IMR-90 (cell line): ENCODE measurements around the gene ATRN. TPM values are rescaled to one million over a fixed set of nuclear protein-coding genes. Genes with fewer than 3 reads are reported as not detected.

ENCODE experiments used
- ATAC-seq: fragments of 200-7000 bp; cut with Tn5 transposase; 2 replicates; pipeline ENCODE4 v1.9.1; 2020; ENCODE audit warnings: low read depth, mild to moderate bottlenecking, moderate library complexity
- BruUV-seq: library from RNA; stranded (reverse); fragments of 400-500 nt; replicated peaks from 2 replicates; lab custom pipeline; 2021; lab: Mats Ljungman, UMichigan
- CTCF ChIA-PET: fragments of 300-600 bp; formaldehyde crosslinking; extraction: SDS; loops from one replicate; lab custom pipeline; 2021; ENCODE audit warnings: antibody characterized with exemption; lab: Yijun Ruan, JAX
- POLR2A ChIA-PET: fragments of 300-600 bp; sonication (Branson Sonifier 250); formaldehyde crosslinking; loops from one replicate; lab custom pipeline; 2022; ENCODE audit warnings: antibody characterized with exemption; ENCODE audit not compliant: unreplicated experiment; lab: Charles Lee
- DNase-seq: peaks from one replicate; pipeline ENCODE4 v3.0.0; 2013
- H2AFZ ChIP-seq: replicated peaks from 2 replicates; pipeline ENCODE3; 2013; ENCODE audit warnings: low read length, mild to moderate bottlenecking; ENCODE audit not compliant: poor library complexity
- H2AK5ac ChIP-seq: 2 replicates; pipeline ENCODE4 v1.6.1; 2013; ENCODE audit warnings: low read depth, low read length, inconsistent platforms
- H2AK9ac ChIP-seq: replicated peaks from 2 replicates; pipeline ENCODE3; 2013; ENCODE audit warnings: mild to moderate bottlenecking, low read depth, low read length, moderate library complexity; ENCODE audit not compliant: poor library complexity
- H2BK120ac ChIP-seq: 2 replicates; pipeline ENCODE4 v1.6.1; 2013; ENCODE audit warnings: low read depth, low read length, inconsistent platforms
- H2BK15ac ChIP-seq: 3 replicates; pipeline ENCODE4 v1.6.1; 2013; ENCODE audit warnings: low read depth, low read length, inconsistent platforms
- H2BK20ac ChIP-seq: 2 replicates; pipeline ENCODE4 v1.6.1; 2013; ENCODE audit warnings: low read depth, mild to moderate bottlenecking, inconsistent platforms, low read length, moderate library complexity
- H2BK5ac ChIP-seq: 2 replicates; pipeline ENCODE4 v1.6.1; 2013; ENCODE audit warnings: mild to moderate bottlenecking, low read depth, low read length, inconsistent platforms; ENCODE audit not compliant: poor library complexity, severe bottlenecking
- H3K14ac ChIP-seq: replicated peaks from 2 replicates; pipeline ENCODE4 v1.6.1; 2013; ENCODE audit warnings: low read depth, low read length, inconsistent platforms
- H3K18ac ChIP-seq: 2 replicates; pipeline ENCODE4 v1.6.1; 2013; ENCODE audit warnings: low read depth, low read length, control low read depth
- H3K23ac ChIP-seq: 2 replicates; pipeline ENCODE4 v1.6.1; 2013; ENCODE audit warnings: low read depth, low read length, inconsistent platforms
- H3K27ac ChIP-seq: 2 replicates; pipeline ENCODE4 v1.5.1; 2013; ENCODE audit warnings: mild to moderate bottlenecking, control low read depth, low read length; ENCODE audit not compliant: insufficient read depth
- H3K27me3 ChIP-seq: 2 replicates; pipeline ENCODE4 v1.6.1; 2013; ENCODE audit warnings: low read length; ENCODE audit not compliant: control insufficient read depth, insufficient read depth
- H3K36me3 ChIP-seq: 2 replicates; pipeline ENCODE4 v1.6.1; 2013; ENCODE audit warnings: low read length, mixed read lengths; ENCODE audit not compliant: control insufficient read depth, insufficient read depth
- H3K4ac ChIP-seq: 2 replicates; pipeline ENCODE4 v1.6.1; 2013; ENCODE audit warnings: low read depth, low read length, inconsistent platforms
- H3K4me1 ChIP-seq: 2 replicates; pipeline ENCODE4 v1.6.1; 2013; ENCODE audit warnings: low read length, mixed read lengths; ENCODE audit not compliant: control insufficient read depth, insufficient read depth
- H3K4me2 ChIP-seq: 2 replicates; pipeline ENCODE4 v1.6.1; 2013; ENCODE audit warnings: low read depth, mild to moderate bottlenecking, control low read depth, low read length, moderate library complexity
- H3K4me3 ChIP-seq: 2 replicates; pipeline ENCODE4 v1.5.1; 2013; ENCODE audit warnings: low read depth, mild to moderate bottlenecking, control low read depth, low read length, moderate library complexity; ENCODE audit not compliant: insufficient read depth
- H3K56ac ChIP-seq: 2 replicates; pipeline ENCODE4 v1.6.1; 2013; ENCODE audit warnings: low read length, inconsistent platforms; ENCODE audit not compliant: insufficient read depth; ENCODE audit errors: extremely low read depth
- H3K79me1 ChIP-seq, 2 experiments: 2 replicates each; pipeline ENCODE4 v1.6.1; 2013; ENCODE audit warnings: low read length in 2 of 2, inconsistent platforms in 1 of 2, low read depth in 1 of 2
- H3K9ac ChIP-seq: 2 replicates; pipeline ENCODE4 v1.6.1; 2013; ENCODE audit warnings: low read depth, low read length, control low read depth
- H3K9me1 ChIP-seq: 2 replicates; pipeline ENCODE4 v1.6.1; 2013; ENCODE audit warnings: low read length, inconsistent platforms; ENCODE audit not compliant: insufficient read depth
- H3K9me3 ChIP-seq: 2 replicates; pipeline ENCODE4 v1.6.1; 2013; ENCODE audit warnings: low read length; ENCODE audit not compliant: control insufficient read depth, insufficient read depth
- H4K20me1 ChIP-seq: 2 replicates; pipeline ENCODE4 v1.6.1; 2013; ENCODE audit warnings: low read length, inconsistent platforms; ENCODE audit not compliant: insufficient read depth
- H4K5ac ChIP-seq: 2 replicates; pipeline ENCODE4 v1.6.1; 2013; ENCODE audit warnings: mild to moderate bottlenecking, low read depth, low read length, control low read depth
- H4K8ac ChIP-seq, 2 experiments: 2 replicates each; pipeline ENCODE4 v1.6.1; 2013; ENCODE audit warnings: low read depth in 2 of 2, low read length in 2 of 2, control low read depth in 1 of 2, inconsistent platforms in 1 of 2
- H4K91ac ChIP-seq: 2 replicates; pipeline ENCODE4 v1.6.1; 2013; ENCODE audit warnings: low read depth, low read length, inconsistent platforms; ENCODE audit not compliant: insufficient read depth
- BHLHE40 ChIP-seq: fragments of 150-350 bp; IDR thresholded peaks from 2 replicates; pipeline ENCODE4 v1.6.1; 2016; ENCODE audit warnings: mild to moderate bottlenecking, low read depth, low read length
- CHD1 ChIP-seq: IDR thresholded peaks from 2 replicates; pipeline ENCODE4 v1.6.1; 2012; ENCODE audit warnings: low read depth, low read length, improper control_type of control experiment
- FOS ChIP-seq: fragments of 150-350 bp; IDR thresholded peaks from 2 replicates; pipeline ENCODE4 v1.6.1; 2016; ENCODE audit warnings: low read depth, low read length
- MAZ ChIP-seq: IDR thresholded peaks from 2 replicates; pipeline ENCODE4 v1.6.1; 2012; ENCODE audit warnings: low read depth, mild to moderate bottlenecking, low read length, improper control_type of control experiment, moderate library complexity, borderline replicate concordance
- MXI1 ChIP-seq: IDR thresholded peaks from 2 replicates; pipeline ENCODE4 v1.6.1; 2012; ENCODE audit warnings: low read depth, mild to moderate bottlenecking, low read length, moderate library complexity, borderline replicate concordance
- POLR2A ChIP-seq: IDR thresholded peaks from 2 replicates; pipeline ENCODE4 v1.6.1; 2012; ENCODE audit warnings: mild to moderate bottlenecking, low read depth, low read length
- RAD21 ChIP-seq: IDR thresholded peaks from 2 replicates; pipeline ENCODE4 v1.6.1; 2012; ENCODE audit warnings: low read length, improper control_type of control experiment
- RCOR1 ChIP-seq: IDR thresholded peaks from 2 replicates; pipeline ENCODE4 v1.6.1; 2012; ENCODE audit warnings: mild to moderate bottlenecking, low read length, improper control_type of control experiment; ENCODE audit not compliant: insufficient replicate concordance
- RFX5 ChIP-seq: IDR thresholded peaks from 2 replicates; pipeline ENCODE4 v1.8.0; 2012; ENCODE audit warnings: low read depth, mild to moderate bottlenecking, low read length, moderate library complexity
- SMC3 ChIP-seq: fragments of 150-350 bp; IDR thresholded peaks from 2 replicates; pipeline ENCODE4 v1.6.1; 2016; ENCODE audit warnings: low read depth, mild to moderate bottlenecking, antibody characterized with exemption, low read length, moderate library complexity
- WGBS, 2 experiments: methylation state at CpG; one replicate each; pipeline versions ENCODE4 v1.1.5 to v1.1.7; 2013; ENCODE audit warnings: missing lambda C conversion rate in 2 of 2; ENCODE audit not compliant: insufficient read length in 1 of 2; ENCODE audit errors: extremely low coverage in 2 of 2; 5-methylcytosine and 5-hydroxymethylcytosine counted together
- dilution Hi-C: fragments of 300-500 bp; cut with HindIII; formaldehyde crosslinking; loops from one replicate; pipeline ENCODE4 v1.14.3; 2018; ENCODE audit warnings: low sequenced_read_pairs; ENCODE audit not compliant: unreplicated experiment
- in situ Hi-C: fragments of 300-500 bp; cut with MboI; formaldehyde crosslinking; loops from 3 replicates; pipeline ENCODE4 v1.14.3; 2019; ENCODE audit warnings: low sequenced_read_pairs, inconsistent platforms, mixed read lengths
- intact Hi-C: fragments of 100-400 bp; cut with micrococcal nuclease; formaldehyde crosslinking; loops from 2 replicates; pipeline ENCODE4 v1.10.0; 2022
- polyA plus RNA-seq, 3 experiments: library from polyadenylated mRNA; depleted of rRNA; stranded (reverse); fragments of >200 nt; gene quantifications; 2 replicates each; pipeline ENCODE4 v1.2.3, GENCODE V29; 2012; ENCODE audit warnings: low replicate concordance in 1 of 3
- total RNA-seq: library from RNA; depleted of rRNA; stranded (reverse); fragments of >200 nt; gene quantifications from 2 replicates; pipeline ENCODE4 v1.2.3, GENCODE V29; 2012
- TF ChIP-seq, protein P1 (sequence below): fragments of 150-350 bp; IDR thresholded peaks from 2 replicates; pipeline ENCODE4 v1.6.1; 2017; ENCODE audit warnings: mild to moderate bottlenecking, antibody characterized with exemption, low read length, low read depth

Gene ATRN
- total and polyA plus RNA-seq, 2 of the 4 experiments (the other 2 are of a cell fraction), result 32.3 to 46.2 TPM

DNA sequence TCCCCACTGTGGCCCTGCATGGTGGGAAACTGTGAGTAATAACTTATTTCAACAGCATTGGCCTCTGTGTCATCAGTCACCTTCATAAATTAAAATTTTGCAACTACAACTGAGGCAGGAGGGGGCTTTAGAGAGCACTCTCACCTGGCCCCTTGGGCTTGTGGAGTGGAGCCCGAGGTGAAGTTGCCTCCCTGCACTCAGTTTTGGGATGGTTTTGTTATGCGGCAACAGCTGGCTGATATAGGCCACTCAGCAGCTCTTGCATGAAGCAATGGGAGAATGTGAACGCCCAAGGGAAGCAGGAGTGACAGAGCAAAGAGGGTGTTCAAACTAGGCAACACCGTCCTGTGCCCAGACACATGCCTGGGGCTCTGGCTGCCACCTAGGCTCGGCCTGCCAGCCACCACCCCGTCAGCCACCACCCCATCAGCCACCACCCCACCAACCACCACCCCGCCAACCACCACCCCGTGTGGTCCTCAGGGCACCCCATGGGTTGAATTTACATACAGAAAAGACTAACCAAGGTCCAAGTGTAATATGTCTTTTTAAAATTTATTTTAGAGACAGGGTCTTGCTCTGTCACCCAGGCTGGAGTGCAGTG lies 196.7 kb downstream of the ATRN start:
- no peak for TF ChIP-seq MXI1
- no peak for TF ChIP-seq SMC3
- no peak for TF ChIP-seq RCOR1
- no peak for TF ChIP-seq MAZ
- TF ChIP-seq BHLHE40, result no peak
- no peak for TF ChIP-seq CHD1
- TF ChIP-seq RFX5, result no peak
- TF ChIP-seq RAD21, result no peak
- TF ChIP-seq, protein P1, sequence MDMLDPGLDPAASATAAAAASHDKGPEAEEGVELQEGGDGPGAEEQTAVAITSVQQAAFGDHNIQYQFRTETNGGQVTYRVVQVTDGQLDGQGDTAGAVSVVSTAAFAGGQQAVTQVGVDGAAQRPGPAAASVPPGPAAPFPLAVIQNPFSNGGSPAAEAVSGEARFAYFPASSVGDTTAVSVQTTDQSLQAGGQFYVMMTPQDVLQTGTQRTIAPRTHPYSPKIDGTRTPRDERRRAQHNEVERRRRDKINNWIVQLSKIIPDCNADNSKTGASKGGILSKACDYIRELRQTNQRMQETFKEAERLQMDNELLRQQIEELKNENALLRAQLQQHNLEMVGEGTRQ, result no peak
- no peak for TF ChIP-seq FOS
- TF ChIP-seq POLR2A, result no peak
- Histone ChIP-seq H3K79me1 (no peaks in the 10 kb centered on the region), H2AK9ac (no peak overlapping the region), H2AK5ac (no peak overlapping the region), H4K8ac (no peak overlapping the region), H3K36me3 (no peaks in the 10 kb centered on the region), H2BK5ac (no peak overlapping the region), H3K56ac (no peak overlapping the region), H4K5ac (no peak overlapping the region), H2AFZ (peak overlapping the region; percentile 5), H3K23ac (no peak overlapping the region), H3K27me3 (peaks cover 34% of the 10 kb centered on the region), H2BK120ac (no peak overlapping the region), H3K18ac (no peak overlapping the region), H4K91ac (no peak overlapping the region), H3K14ac (no peak overlapping the region; the same call in 1 of the 2 replicates), H3K9me1 (no peaks in the 10 kb centered on the region), H3K4me2 (no peak overlapping the region), H3K4ac (no peak overlapping the region), H3K27ac (no peak overlapping the region), H3K4me3 (no peak overlapping the region), H3K9ac (no peak overlapping the region), H3K4me1 (0 out of 2 replicates have a peak, but pooled peaks cover 3% of the 10 kb centered on the region), H4K20me1 (0 out of 2 replicates have a peak, but pooled peaks cover 3% of the 10 kb centered on the region), H2BK20ac (no peak overlapping the region), H2BK15ac (no peak overlapping the region), H3K9me3 (no peaks in the 10 kb centered on the region)
- ChIA-PET CTCF (no interaction called here), POLR2A (no interaction called here)
- DNase-seq, result no peak
- dilution Hi-C loops, result no loop called here
- no peak for ATAC-seq
- in situ Hi-C loops, result no loop called here
- intact Hi-C loops, result no loop called here
- 63% methylated on average over 2 of the region's 8 CpGs; no CpG with 5 or more reads in 1 of the 2 experiments for WGBS, 2 experiments
- no TSS peak for BruUV-seq
